KMS-11 (cell line): ENCODE data around the gene RBM26.

Source experiments
- H2AFZ ChIP-seq: fragments of 200-600 bp; sonication (generic); 2 replicates; pipeline ENCODE4 v1.6.1; 2016; ENCODE audit warnings: antibody characterized with exemption, mixed run types, low read depth
- H3K27ac ChIP-seq: fragments of 200-600 bp; sonication (generic); 2 replicates; pipeline ENCODE4 v1.6.1; 2016; ENCODE audit warnings: mild to moderate bottlenecking, mixed run types
- H3K27me3 ChIP-seq: fragments of 200-600 bp; sonication (generic); 2 replicates; pipeline ENCODE4 v1.6.1; 2017; ENCODE audit warnings: mild to moderate bottlenecking, low read depth, mixed run types, moderate library complexity; ENCODE audit not compliant: insufficient read depth
- H3K36me3 ChIP-seq: fragments of 200-600 bp; sonication (generic); 2 replicates; pipeline ENCODE4 v1.6.1; 2017; ENCODE audit warnings: mild to moderate bottlenecking, mixed run types; ENCODE audit not compliant: insufficient read depth
- H3K4me1 ChIP-seq: fragments of 200-600 bp; sonication (generic); 2 replicates; pipeline ENCODE4 v1.6.1; 2016; ENCODE audit warnings: mild to moderate bottlenecking, low read depth, mixed run types; ENCODE audit not compliant: poor library complexity, severe bottlenecking
- H3K4me2 ChIP-seq: fragments of 200-600 bp; sonication (generic); 2 replicates; pipeline ENCODE4 v1.7.0; 2016; ENCODE audit warnings: mild to moderate bottlenecking, mixed run types
- H3K4me3 ChIP-seq: fragments of 200-600 bp; sonication (generic); IDR thresholded peaks from 2 replicates; pipeline ENCODE4 v1.6.1; 2017; ENCODE audit warnings: low read depth, low read length, mixed read lengths; ENCODE audit not compliant: insufficient read depth
- H3K79me2 ChIP-seq: fragments of 200-600 bp; sonication (generic); 2 replicates; pipeline ENCODE4 v1.6.1; 2016; ENCODE audit warnings: low read depth, mixed run types; ENCODE audit not compliant: insufficient read depth
- H3K9ac ChIP-seq: fragments of 200-600 bp; sonication (generic); 2 replicates; pipeline ENCODE4 v1.6.1; 2016; ENCODE audit warnings: mild to moderate bottlenecking, mixed run types
- H4K20me1 ChIP-seq: fragments of 200-600 bp; sonication (generic); 2 replicates; pipeline ENCODE4 v1.6.1; 2016; ENCODE audit warnings: mild to moderate bottlenecking, mixed run types; ENCODE audit not compliant: insufficient read depth
- CTCF ChIP-seq: fragments of 200-600 bp; sonication (generic); conservative IDR thresholded peaks from 2 replicates; pipeline ENCODE4 v1.6.1; 2017; ENCODE audit warnings: low read depth, mild to moderate bottlenecking, antibody characterized with exemption, low read length, moderate library complexity, mixed read lengths

RBM26 gene

DNA sequence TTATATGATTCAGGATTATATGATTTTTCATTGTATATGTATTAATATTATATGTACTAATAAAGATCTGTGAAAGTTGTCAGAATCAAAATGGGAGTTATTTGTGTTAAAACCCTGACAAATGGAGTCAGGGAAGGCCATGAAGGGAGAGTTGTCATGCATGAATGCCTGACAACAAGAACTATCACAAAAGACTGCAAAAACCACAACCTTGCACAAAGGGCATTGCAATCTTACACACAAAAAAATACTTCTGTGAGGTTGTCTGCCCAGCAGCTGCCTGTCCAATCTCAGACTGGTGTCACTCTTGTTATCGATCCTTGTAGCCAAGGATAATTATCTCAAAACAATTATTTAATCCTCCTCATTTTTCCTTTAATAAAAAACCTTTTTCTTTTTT is 21.2 kb upstream of the RBM26 start:
- Histone ChIP-seq H4K20me1 (no peaks in the 10 kb centered on the region), H3K4me1 (no peaks in the 10 kb centered on the region), H3K4me3 (no peak overlapping the region), H2AFZ (no peak overlapping the region), H3K4me2 (no peak overlapping the region), H3K27me3 (no peaks in the 10 kb centered on the region), H3K27ac (no peak overlapping the region), H3K79me2 (no peaks in the 10 kb centered on the region), H3K36me3 (no peaks in the 10 kb centered on the region), H3K9ac (no peak overlapping the region)
- no peak for TF ChIP-seq CTCF

DNA sequence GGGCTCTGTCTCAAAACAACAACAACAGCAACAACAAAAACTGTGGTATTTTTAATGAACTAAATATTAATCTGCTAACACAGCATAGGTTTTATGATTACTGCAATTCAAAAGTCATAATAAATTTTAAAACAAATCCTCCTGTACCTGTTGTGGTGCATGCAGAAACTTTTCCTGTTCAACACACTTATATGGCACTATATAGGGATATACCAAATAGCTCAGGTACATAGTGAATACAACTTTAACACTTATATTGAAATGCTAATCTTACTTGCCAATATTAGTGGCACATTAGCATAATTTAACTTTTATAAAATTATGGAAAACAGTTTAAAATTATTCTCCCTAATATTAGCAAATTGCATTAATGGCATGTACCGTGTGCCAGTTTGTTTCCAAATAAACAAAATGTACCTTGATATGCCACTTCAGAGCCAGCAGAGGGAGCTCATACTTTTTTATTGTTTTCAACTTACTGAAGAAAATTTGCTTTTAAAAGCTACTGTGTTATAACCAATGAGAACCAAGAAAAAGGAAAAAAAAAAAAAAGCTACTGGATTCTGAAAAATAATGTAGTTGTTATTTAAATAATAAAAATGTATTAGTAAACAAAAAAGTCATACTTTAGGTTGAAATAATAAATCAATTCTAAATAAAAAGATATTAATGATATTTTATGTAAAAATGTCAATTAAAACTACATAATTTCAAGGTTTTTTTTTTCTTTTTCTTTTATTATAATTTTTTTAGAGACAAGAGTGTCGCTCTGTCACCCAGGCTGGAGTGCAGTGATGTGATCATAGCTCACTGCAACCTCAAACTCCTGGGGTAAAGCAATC is 18.0 kb upstream of the RBM26 start:
- no peak overlapping the region for H3K4me2 ChIP-seq
- no peaks in the 10 kb centered on the region for H3K79me2 ChIP-seq
- no peak overlapping the region for H3K4me3 ChIP-seq
- H3K36me3 ChIP-seq, result no peaks in the 10 kb centered on the region
- H4K20me1 ChIP-seq, result no peaks in the 10 kb centered on the region
- no peak overlapping the region for H3K27ac ChIP-seq
- peak; percentile 62; the same call in 1 of the 2 replicates for TF ChIP-seq CTCF
- H2AFZ ChIP-seq, result no peak overlapping the region
- no peaks in the 10 kb centered on the region for H3K4me1 ChIP-seq
- no peak overlapping the region for H3K9ac ChIP-seq
- no peaks in the 10 kb centered on the region for H3K27me3 ChIP-seq

DNA sequence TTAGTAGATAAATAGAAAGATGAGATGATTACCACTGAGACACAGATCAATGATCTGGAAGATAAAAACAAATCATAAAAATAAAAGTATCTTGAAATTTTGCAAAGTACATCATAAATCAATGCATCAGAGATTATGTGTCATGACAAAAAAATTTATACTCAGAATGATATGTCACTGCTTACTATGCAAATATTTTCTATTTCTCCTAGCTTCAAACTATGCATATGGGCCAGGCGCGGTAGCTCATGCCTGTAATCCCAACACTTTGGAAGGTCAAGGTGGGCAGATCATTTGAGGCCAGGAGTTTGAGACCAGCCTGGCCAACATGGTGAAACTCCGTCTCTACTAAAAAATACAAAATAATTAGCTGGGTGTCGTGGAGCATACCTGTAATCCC is 17.3 kb upstream of the RBM26 start:
- Histone ChIP-seq H4K20me1 (no peaks in the 10 kb centered on the region), H3K9ac (no peak overlapping the region), H3K4me1 (no peaks in the 10 kb centered on the region), H3K4me3 (no peak overlapping the region), H3K4me2 (no peak overlapping the region), H2AFZ (no peak overlapping the region), H3K79me2 (no peaks in the 10 kb centered on the region), H3K27me3 (no peaks in the 10 kb centered on the region), H3K36me3 (no peaks in the 10 kb centered on the region), H3K27ac (no peak overlapping the region)
- no peak for TF ChIP-seq CTCF

- no peak overlapping the region for H3K4me2 ChIP-seq
- H3K36me3 ChIP-seq, result no peaks in the 10 kb centered on the region
- no peak overlapping the region for H3K9ac ChIP-seq
- TF ChIP-seq CTCF, result no peak
- H3K4me3 ChIP-seq, result no peak overlapping the region
- no peak overlapping the region for H3K27ac ChIP-seq
- H2AFZ ChIP-seq, result no peak overlapping the region
- H3K27me3 ChIP-seq, result no peaks in the 10 kb centered on the region
- H3K79me2 ChIP-seq, result no peaks in the 10 kb centered on the region
- H4K20me1 ChIP-seq, result no peaks in the 10 kb centered on the region
- H3K4me1 ChIP-seq, result no peaks in the 10 kb centered on the region
Observed at GRCh38 chr13:79419365-79419764, 13.3 kb upstream of the RBM26 start.
